DOHH2 (cell line): Measurements from ENCODE around the gene SRD5A2.

ENCODE experiments used
- CTCF ChIP-seq: fragments of 200-600 bp; sonication (generic); IDR thresholded peaks from one replicate; pipeline ENCODE4 v1.5.1; 2014; ENCODE audit warnings: antibody characterized with exemption, mild to moderate bottlenecking, low read depth, low read length; ENCODE audit not compliant: poor library complexity, severe bottlenecking
- EZH2phosphoT487 ChIP-seq: fragments of 200-600 bp; sonication (generic); IDR thresholded peaks from 2 replicates; pipeline ENCODE4 v1.6.1; 2017; ENCODE audit warnings: borderline replicate concordance, mild to moderate bottlenecking, antibody characterized with exemption, low read length, moderate library complexity, mixed read lengths

DNA sequence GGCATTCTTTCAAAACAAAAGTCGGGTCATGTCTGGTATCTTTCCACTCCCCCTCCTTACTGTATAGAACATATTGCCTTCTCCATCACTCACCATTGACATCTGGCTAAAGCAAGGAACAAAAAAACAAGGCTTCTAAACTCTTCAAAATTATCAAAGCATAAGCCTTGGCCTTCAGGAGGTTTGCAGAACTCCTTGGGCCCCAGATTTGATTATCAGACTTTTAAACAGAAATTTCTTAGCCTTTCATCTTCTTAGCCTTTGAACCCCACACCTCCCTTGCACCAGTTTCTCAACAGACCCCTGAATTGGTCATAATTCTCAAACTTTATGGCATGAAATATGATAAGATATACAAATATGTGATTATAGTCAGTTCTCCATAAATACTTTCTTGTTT lies 106.4 kb downstream of the SRD5A2 start:
- no peak for TF ChIP-seq CTCF
- TF ChIP-seq EZH2phosphoT487: no peak
